DND-41 (cell line): ENCODE results near the gene TSPAN8.

Experiments
- ATAC-seq: fragments of 200-7000 bp; cut with Tn5 transposase; 3 replicates; pipeline ENCODE4 v1.9.1; 2021; ENCODE audit warnings: low read depth; ENCODE audit not compliant: insufficient read depth
- DNase-seq: peaks from one replicate; pipeline ENCODE4 v3.0.0-alpha.2; 2020
- H2AFZ ChIP-seq: 2 replicates; pipeline ENCODE4 v1.6.0; 2012; ENCODE audit warnings: low read depth, low read length
- H3K27ac ChIP-seq: 2 replicates; pipeline ENCODE4 v1.5.1; 2012; ENCODE audit warnings: low read length, inconsistent platforms
- H3K27me3 ChIP-seq: fragments of 200-600 bp; sonication (generic); 2 replicates; pipeline ENCODE4 v1.6.0; 2012; ENCODE audit warnings: low read length, mild to moderate bottlenecking, inconsistent platforms; ENCODE audit not compliant: insufficient read depth, poor library complexity
- H3K36me3 ChIP-seq: 2 replicates; pipeline ENCODE4 v1.5.1; 2012; ENCODE audit warnings: low read length, inconsistent platforms; ENCODE audit not compliant: insufficient read depth
- H3K4me1 ChIP-seq: 2 replicates; pipeline ENCODE4 v1.5.1; 2012; ENCODE audit warnings: mild to moderate bottlenecking, low read length; ENCODE audit not compliant: insufficient read depth
- H3K4me2 ChIP-seq: 2 replicates; pipeline ENCODE4 v1.6.0; 2012; ENCODE audit warnings: mild to moderate bottlenecking, moderate library complexity, low read length, inconsistent platforms; ENCODE audit not compliant: insufficient read depth
- H3K4me3 ChIP-seq, 2 experiments: fragments of 200-600 bp in 1 of 2; shearing (Covaris generic) in 1 of 2; 2 replicates each; pipeline ENCODE4 v1.5.1; 2012 to 2016; ENCODE audit warnings: inconsistent platforms in 2 of 2, low read length in 2 of 2, mild to moderate bottlenecking in 2 of 2, low read depth in 1 of 2, moderate library complexity in 1 of 2
- H3K79me2 ChIP-seq: 2 replicates; pipeline ENCODE4 v1.6.0; 2012; ENCODE audit warnings: low read length, inconsistent platforms; ENCODE audit not compliant: insufficient read depth
- H3K9ac ChIP-seq: 2 replicates; pipeline ENCODE4 v1.6.0; 2012; ENCODE audit warnings: low read depth, mild to moderate bottlenecking, inconsistent platforms, low read length, moderate library complexity
- H3K9me3 ChIP-seq: 2 replicates; pipeline ENCODE4 v1.5.1; 2012; ENCODE audit warnings: low read length, moderate library complexity, mild to moderate bottlenecking, inconsistent platforms; ENCODE audit not compliant: insufficient read depth, severe bottlenecking
- H4K20me1 ChIP-seq: 2 replicates; pipeline ENCODE4 v1.6.0; 2012; ENCODE audit warnings: low read length; ENCODE audit not compliant: insufficient read depth
- CTCF ChIP-seq: IDR thresholded peaks from 2 replicates; pipeline ENCODE4 v1.5.1; 2012; ENCODE audit warnings: borderline replicate concordance, low read length, moderate library complexity, mild to moderate bottlenecking; ENCODE audit not compliant: poor library complexity, severe bottlenecking; ENCODE audit errors: extremely low read depth
- EZH2 ChIP-seq: IDR thresholded peaks from 3 replicates; pipeline ENCODE4 v1.6.1; 2012; ENCODE audit warnings: borderline replicate concordance, low read depth, mild to moderate bottlenecking, moderate library complexity, low read length, inconsistent platforms; ENCODE audit not compliant: severe bottlenecking

The TSPAN8 gene

GRCh38 chr12:71090971-71091370 lies 66.8 kb downstream of the TSPAN8 start:
- DNase-seq (no peak), ATAC-seq (no peak)
- Histone ChIP-seq H3K4me3 (no peak overlapping the region), H3K4me1 (no peaks in the 10 kb centered on the region), H3K4me2 (no peak overlapping the region), H2AFZ (no peak overlapping the region), H3K9ac (no peak overlapping the region), H3K9me3 (no peaks in the 10 kb centered on the region), H3K27ac (no peak overlapping the region), H3K36me3 (no peaks in the 10 kb centered on the region), H4K20me1 (no peaks in the 10 kb centered on the region), H3K79me2 (no peaks in the 10 kb centered on the region), H3K27me3 (no peaks in the 10 kb centered on the region)
- no peak for TF ChIP-seq CTCF
- no peak for TF ChIP-seq EZH2

- Histone ChIP-seq H3K4me3 (no peak overlapping the region), H3K27me3 (no peaks in the 10 kb centered on the region), H2AFZ (no peak overlapping the region), H3K27ac (no peak overlapping the region), H3K9me3 (no peaks in the 10 kb centered on the region), H3K4me1 (no peaks in the 10 kb centered on the region), H3K79me2 (no peaks in the 10 kb centered on the region), H3K9ac (no peak overlapping the region), H3K4me2 (no peak overlapping the region), H4K20me1 (no peaks in the 10 kb centered on the region), H3K36me3 (no peaks in the 10 kb centered on the region)
- ATAC-seq (no peak), DNase-seq (no peak)
- no peak for TF ChIP-seq CTCF
- no peak for TF ChIP-seq EZH2
Observed at GRCh38 chr12:71085575-71085974, 72.2 kb downstream of the TSPAN8 start.

GRCh38 chr12:71075743-71076142 lies 82.1 kb downstream of the TSPAN8 start:
- no peaks in the 10 kb centered on the region for H3K9me3 ChIP-seq
- H2AFZ ChIP-seq: no peak overlapping the region
- no peak for TF ChIP-seq CTCF
- TF ChIP-seq EZH2: no peak
- no peaks in the 10 kb centered on the region for H3K4me1 ChIP-seq
- H4K20me1 ChIP-seq: no peaks in the 10 kb centered on the region
- no peak overlapping the region for H3K27ac ChIP-seq
- ATAC-seq (no peak), DNase-seq (no peak)
- H3K79me2 ChIP-seq: no peaks in the 10 kb centered on the region
- H3K4me2 ChIP-seq: no peak overlapping the region
- H3K36me3 ChIP-seq: no peaks in the 10 kb centered on the region
- no peaks in the 10 kb centered on the region for H3K27me3 ChIP-seq
- no peak overlapping the region for H3K4me3 ChIP-seq
- no peak overlapping the region for H3K9ac ChIP-seq
